ENCODE data around the gene REEP2. TPM values are rescaled to one million over a fixed set of nuclear protein-coding genes. Genes with fewer than 3 reads are reported as not detected.

Gene REEP2
- total RNA-seq, 1 experiment from 2014 or later, result 49.0 TPM

DNA sequence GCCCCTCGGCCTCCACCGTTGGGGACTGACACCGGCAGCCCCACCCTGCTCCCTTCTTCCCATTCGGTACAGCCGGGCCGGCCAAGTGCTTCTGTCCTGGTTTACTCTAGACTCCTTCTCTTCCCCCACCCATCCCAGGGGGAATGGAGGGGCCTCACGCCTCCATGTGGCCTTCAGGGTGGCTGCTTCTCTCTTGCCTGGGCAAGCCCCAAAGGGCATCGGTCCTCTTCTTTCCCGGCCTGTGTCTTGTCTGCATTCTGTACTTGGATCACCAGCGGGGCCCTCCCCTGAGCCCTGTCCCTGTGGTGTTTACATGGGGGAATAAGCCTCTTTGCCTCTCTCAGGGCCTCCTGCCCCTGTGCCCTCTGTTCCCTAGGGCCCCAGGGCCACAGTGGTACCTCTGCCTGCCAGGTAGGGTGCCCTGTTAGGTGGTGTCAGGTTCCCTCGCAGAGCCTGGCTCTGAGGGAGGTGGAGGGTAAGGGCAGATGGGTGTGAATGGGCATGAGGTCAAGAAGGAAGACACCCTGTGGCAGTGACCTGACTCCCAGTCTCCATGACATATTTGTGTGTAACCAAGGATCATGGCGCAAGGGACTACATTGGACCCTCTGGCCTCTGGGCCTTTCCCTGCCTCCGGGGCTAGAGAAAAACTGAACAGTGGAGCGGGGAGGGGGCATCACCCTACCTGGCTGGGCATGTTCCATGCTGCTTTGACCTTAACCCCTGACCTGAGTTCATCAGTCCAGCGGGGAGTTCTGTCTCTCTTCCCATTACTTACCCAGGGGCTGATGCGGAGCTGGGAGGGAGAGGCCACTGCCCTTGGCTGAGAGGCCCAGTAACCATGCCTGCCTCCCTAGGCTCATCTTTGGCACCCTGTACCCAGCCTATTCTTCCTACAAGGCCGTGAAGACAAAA lies 1.6 kb downstream of the REEP2 start:
- Mint-ChIP-seq H3K9me3 (no peaks in the 10 kb centered on the region; a peak in 1 of 5 replicates), H3K27ac (peak overlapping the region in 1 of 3 experiments; percentile 56; a peak in 2 of 7 replicates), H3K36me3 (ENCODE audit: insufficient read depth in 1 of 3, low read depth in 3 of 3) (peaks cover 1 to 31% (median 27%) of the 10 kb centered on the region in 3 experiments; a peak in 6 of 7 replicates), H3K4me1 (peaks cover 19 to 28% of the 10 kb centered on the region in 2 experiments), H3K27me3 (ENCODE audit: low read depth) (no peaks in the 10 kb centered on the region), H3K4me3 (peak overlapping the region; percentile 89 to 94)
- H3K4me1 ChIP-seq (ENCODE audit: insufficient read depth, low read length), result peaks cover 4% of the 10 kb centered on the region; the same call in 1 of the 2 replicates
- no peak for DNase-seq
- no peak overlapping the region for H3K27ac ChIP-seq (ENCODE audit: insufficient read length, low read depth, low read length)
- H2BK5ac ChIP-seq (ENCODE audit: insufficient read length, low read length), result no peak overlapping the region
- no peak overlapping the region for H2BK15ac ChIP-seq (ENCODE audit: low read depth, low read length)
- H4K91ac ChIP-seq (ENCODE audit: insufficient read length, low read depth, low read length), result no peak overlapping the region
- no peaks in the 10 kb centered on the region for H3K9me3 ChIP-seq (ENCODE audit: control insufficient read depth, low read depth, low read length)
- H2BK120ac ChIP-seq (ENCODE audit: low read depth, low read length, poor library complexity, severe bottlenecking), result no peak overlapping the region
- H3T11ph ChIP-seq (ENCODE audit: low read length), result no peak overlapping the region
- H3K4ac ChIP-seq (ENCODE audit: low read depth, low read length), result no peak overlapping the region
- no peaks in the 10 kb centered on the region for H3K27me3 ChIP-seq (ENCODE audit: insufficient read depth, low read length)
- H4K5ac ChIP-seq (ENCODE audit: insufficient read length, low read depth, low read length), result no peak overlapping the region
- no peak overlapping the region for H3K18ac ChIP-seq (ENCODE audit: insufficient read length, low read depth, low read length)
- H3K79me2 ChIP-seq (ENCODE audit: insufficient read depth, low read length), result no peaks in the 10 kb centered on the region
- H3K14ac ChIP-seq (ENCODE audit: insufficient read depth, low read length), result no peak overlapping the region; the same call in 1 of the 2 replicates
- peak overlapping the region; percentile 82 for H3K4me2 ChIP-seq (ENCODE audit: insufficient read depth, insufficient read length, low read length)
- H2BK12ac ChIP-seq (ENCODE audit: insufficient read length, low read depth, low read length), result no peak overlapping the region
- no peak overlapping the region for H2AFZ ChIP-seq (ENCODE audit: low read length)
- no peak overlapping the region for H3K23ac ChIP-seq (ENCODE audit: insufficient read length, low read depth, low read length)
- H3K23me2 ChIP-seq (ENCODE audit: insufficient read length, low read depth, low read length, poor library complexity, severe bottlenecking), result peaks cover 5% of the 10 kb centered on the region
- no peak for TF ChIP-seq CTCF (conservative IDR thresholded peaks at IDR 0.05)
- H3K56ac ChIP-seq (ENCODE audit: insufficient read length, low read depth, low read length), result no peak overlapping the region
- no peak overlapping the region for H4K8ac ChIP-seq (replicated peaks; ENCODE audit: insufficient read length, low read depth, low read length)
- H3K9ac ChIP-seq (ENCODE audit: extremely low read depth, insufficient read length, low read length), result no peak overlapping the region
- H4K20me1 ChIP-seq (ENCODE audit: control insufficient read depth, insufficient read depth, insufficient read length), result no peaks in the 10 kb centered on the region
- no CpG with 5 or more reads among the region's 17 CpGs for WGBS (ENCODE audit: extremely low coverage, insufficient read length, low lambda C conversion rate)
- H2AK5ac ChIP-seq (ENCODE audit: insufficient read length, low read length), result no peak overlapping the region
- H3K79me1 ChIP-seq (ENCODE audit: insufficient read depth, low read depth, low read length, poor library complexity, severe bottlenecking), result no peaks in the 10 kb centered on the region
- no peak overlapping the region for H2BK20ac ChIP-seq (ENCODE audit: low read depth, low read length, poor library complexity, severe bottlenecking)

Data from H9 (cell line).